H9 (cell line): ENCODE data around the gene DDX46. TPM values are rescaled to one million over a fixed set of nuclear protein-coding genes. Genes with fewer than 3 reads are reported as not detected.

Experiments used
- DNase-seq: peaks from one replicate; pipeline ENCODE4 v3.0.0-alpha.2; 2017
- H2AFZ ChIP-seq: one replicate; pipeline ENCODE4 v1.6.1; 2013; ENCODE audit warnings: mild to moderate bottlenecking, low read length, control low read depth, moderate library complexity
- H2AK5ac ChIP-seq: 2 replicates; pipeline ENCODE4 v1.6.1; 2013; ENCODE audit warnings: low read length, control low read depth, mixed read lengths; ENCODE audit not compliant: insufficient read length
- H2BK120ac ChIP-seq: one replicate; pipeline ENCODE4 v1.6.1; 2013; ENCODE audit warnings: low read depth, mild to moderate bottlenecking, low read length, control low read depth, inconsistent platforms; ENCODE audit not compliant: poor library complexity, severe bottlenecking
- H2BK12ac ChIP-seq: 2 replicates; pipeline ENCODE4 v1.6.1; 2013; ENCODE audit warnings: low read length, control low read depth, mixed read lengths, low read depth; ENCODE audit not compliant: insufficient read length
- H2BK15ac ChIP-seq: 2 replicates; pipeline ENCODE4 v1.6.1; 2013; ENCODE audit warnings: low read depth, low read length, control low read depth
- H2BK20ac ChIP-seq: one replicate; pipeline ENCODE4 v1.6.1; 2013; ENCODE audit warnings: low read depth, mild to moderate bottlenecking, low read length, control low read depth, inconsistent platforms; ENCODE audit not compliant: poor library complexity, severe bottlenecking
- H2BK5ac ChIP-seq: 2 replicates; pipeline ENCODE4 v1.6.1; 2013; ENCODE audit warnings: low read length, control low read depth, mixed read lengths; ENCODE audit not compliant: insufficient read length
- H3K14ac ChIP-seq: 2 replicates; pipeline ENCODE4 v1.6.1; 2013; ENCODE audit warnings: low read length, control low read depth; ENCODE audit not compliant: insufficient read depth
- H3K18ac ChIP-seq: 2 replicates; pipeline ENCODE4 v1.6.1; 2013; ENCODE audit warnings: low read depth, mild to moderate bottlenecking, mixed read lengths, low read length, control low read depth; ENCODE audit not compliant: insufficient read length
- H3K23ac ChIP-seq: 2 replicates; pipeline ENCODE4 v1.6.1; 2013; ENCODE audit warnings: low read length, control low read depth, mixed read lengths, low read depth; ENCODE audit not compliant: insufficient read length
- H3K23me2 ChIP-seq: 2 replicates; pipeline ENCODE4 v1.6.1; 2013; ENCODE audit warnings: low read depth, mild to moderate bottlenecking, mixed read lengths, low read length, control low read depth; ENCODE audit not compliant: insufficient read length, poor library complexity, severe bottlenecking
- H3K27ac ChIP-seq: 2 replicates; pipeline ENCODE4 v1.5.1; 2013; ENCODE audit warnings: low read length, control low read depth, mixed read lengths, low read depth; ENCODE audit not compliant: insufficient read length
- H3K27me3 ChIP-seq: 2 replicates; pipeline ENCODE4 v1.6.1; 2013; ENCODE audit warnings: low read length, control low read depth, inconsistent platforms; ENCODE audit not compliant: insufficient read depth
- H3K4ac ChIP-seq: 2 replicates; pipeline ENCODE4 v1.6.1; 2013; ENCODE audit warnings: low read depth, mild to moderate bottlenecking, control low read depth, inconsistent platforms, low read length, moderate library complexity
- H3K4me1 ChIP-seq: 2 replicates; pipeline ENCODE4 v1.6.1; 2013; ENCODE audit warnings: low read length, control low read depth, inconsistent platforms; ENCODE audit not compliant: insufficient read depth
- H3K4me2 ChIP-seq: 2 replicates; pipeline ENCODE4 v1.6.1; 2013; ENCODE audit warnings: low read length, control low read depth, mixed read lengths; ENCODE audit not compliant: insufficient read length, insufficient read depth
- H3K56ac ChIP-seq: 2 replicates; pipeline ENCODE4 v1.6.1; 2013; ENCODE audit warnings: low read depth, mild to moderate bottlenecking, mixed read lengths, low read length, control low read depth; ENCODE audit not compliant: insufficient read length
- H3K79me1 ChIP-seq: 2 replicates; pipeline ENCODE4 v1.6.1; 2013; ENCODE audit warnings: low read depth, mild to moderate bottlenecking, moderate library complexity, low read length, control low read depth, inconsistent platforms; ENCODE audit not compliant: insufficient read depth, poor library complexity, severe bottlenecking
- H3K79me2 ChIP-seq: 2 replicates; pipeline ENCODE4 v1.6.1; 2013; ENCODE audit warnings: low read length, control low read depth, inconsistent platforms; ENCODE audit not compliant: insufficient read depth
- H3K9ac ChIP-seq: 2 replicates; pipeline ENCODE4 v1.6.1; 2013; ENCODE audit warnings: low read length, control low read depth, mixed read lengths; ENCODE audit not compliant: insufficient read length; ENCODE audit errors: extremely low read depth
- H3K9me3 ChIP-seq: one replicate; pipeline ENCODE4 v1.6.1; 2013; ENCODE audit warnings: low read depth, low read length, inconsistent platforms; ENCODE audit not compliant: control insufficient read depth
- H3T11ph ChIP-seq: one replicate; pipeline ENCODE4 v1.6.1; 2013; ENCODE audit warnings: mild to moderate bottlenecking, low read length, control low read depth, inconsistent platforms
- H4K20me1 ChIP-seq: one replicate; pipeline ENCODE4 v1.6.1; 2013; ENCODE audit not compliant: control insufficient read depth, insufficient read length, insufficient read depth
- H4K5ac ChIP-seq: 2 replicates; pipeline ENCODE4 v1.6.1; 2013; ENCODE audit warnings: low read depth, mild to moderate bottlenecking, mixed read lengths, low read length, control low read depth; ENCODE audit not compliant: insufficient read length
- H4K8ac ChIP-seq: replicated peaks from 2 replicates; pipeline ENCODE4 v1.6.1; 2013; ENCODE audit warnings: low read length, control low read depth, mixed read lengths, low read depth; ENCODE audit not compliant: insufficient read length
- H4K91ac ChIP-seq: 2 replicates; pipeline ENCODE4 v1.6.1; 2013; ENCODE audit warnings: low read depth, mild to moderate bottlenecking, moderate library complexity, mixed read lengths, low read length, control low read depth; ENCODE audit not compliant: insufficient read length
- H3K27ac Mint-ChIP-seq, 3 experiments: 2 replicates in 2 of 3; 3 replicates in 1 of 3; pipeline ENCODE4 v1.8.0; 2020 to 2021; ENCODE audit warnings: mixed read lengths in 3 of 3, mild to moderate bottlenecking in 1 of 3, moderate library complexity in 1 of 3
- H3K27me3 Mint-ChIP-seq: 2 replicates; pipeline ENCODE4 v1.8.0; 2021; ENCODE audit warnings: low read depth, mild to moderate bottlenecking, moderate library complexity, mixed read lengths
- H3K36me3 Mint-ChIP-seq, 3 experiments: 2 replicates in 2 of 3; 3 replicates in 1 of 3; pipeline ENCODE4 v1.8.0; 2020 to 2021; ENCODE audit warnings: low read depth in 3 of 3, mixed read lengths in 3 of 3; ENCODE audit not compliant: insufficient read depth in 1 of 3
- H3K4me1 Mint-ChIP-seq, 2 experiments: 2 replicates each; pipeline ENCODE4 v1.8.0; 2020; ENCODE audit warnings: mixed read lengths in 2 of 2
- H3K4me3 Mint-ChIP-seq, 2 experiments: 2 replicates in 1 of 2; 3 replicates in 1 of 2; pipeline ENCODE4 v1.8.0; 2020 to 2021; ENCODE audit warnings: mild to moderate bottlenecking in 2 of 2, mixed read lengths in 2 of 2, moderate library complexity in 1 of 2
- H3K9me3 Mint-ChIP-seq, 2 experiments: 2 replicates in 1 of 2; 3 replicates in 1 of 2; pipeline ENCODE4 v1.8.0; 2020; ENCODE audit warnings: mild to moderate bottlenecking in 2 of 2, mixed read lengths in 2 of 2, moderate library complexity in 1 of 2
- WGBS: extraction: QIAGEN DNeasy Blood & Tissue Kit; methylation state at CpG from one replicate; pipeline ENCODE4 v1.1.7; 2013; ENCODE audit warnings: missing lambda C conversion rate, low lambda C conversion rate, mixed read lengths; ENCODE audit not compliant: insufficient read length; ENCODE audit errors: extremely low coverage; 5-methylcytosine and 5-hydroxymethylcytosine counted together
- total RNA-seq: library from RNA; stranded (reverse); gene quantifications from 2 replicates; pipeline ENCODE4 v1.2.1, GENCODE V29; 2021
- TF ChIP-seq, protein P1 (sequence below): fragments of 200-600 bp; sonication (generic); conservative IDR thresholded peaks from 3 replicates; pipeline ENCODE4 v1.8.0; 2021; ENCODE audit warnings: antibody characterized with exemption, mild to moderate bottlenecking

Gene DDX46
- total RNA-seq, 1 experiment from 2014 or later, result 90.3 TPM

DNA sequence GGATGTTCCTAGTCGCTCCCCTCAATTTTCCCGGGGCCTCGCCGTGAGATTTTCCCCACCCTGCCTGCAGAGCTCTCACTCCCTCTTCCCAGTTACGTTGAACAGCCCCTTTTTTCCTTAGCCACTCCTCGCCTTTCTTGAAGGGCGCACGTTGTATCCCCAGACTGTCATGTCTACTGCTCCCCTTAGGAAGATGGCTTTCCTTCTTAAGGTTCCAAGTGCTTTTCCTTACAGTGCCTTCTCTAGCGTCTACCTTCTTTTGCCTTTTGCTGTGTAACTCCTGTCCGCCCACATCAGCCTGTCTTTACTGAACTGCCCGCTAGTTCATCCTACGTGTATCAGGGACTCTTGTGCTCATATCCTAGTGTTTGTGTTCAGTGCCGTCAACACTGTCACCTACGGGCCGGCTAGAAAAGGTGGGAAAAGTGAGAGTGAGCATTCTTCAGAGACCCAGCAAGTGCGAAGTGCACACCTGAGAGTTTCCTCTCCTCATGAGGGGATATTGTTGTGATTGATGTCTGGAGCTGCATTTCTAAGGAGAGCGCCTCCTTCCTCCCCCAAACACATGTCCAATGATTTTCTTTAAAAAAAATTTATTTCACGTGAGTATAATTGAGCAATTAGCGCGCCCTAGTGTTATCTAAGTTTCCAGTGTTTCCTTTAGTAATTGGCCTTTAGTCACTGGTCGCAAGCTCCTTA lies 19.5 kb upstream of the DDX46 start:
- DNase-seq, result peak; percentile 55
- no peaks in the 10 kb centered on the region for H3K27me3 Mint-ChIP-seq
- Histone ChIP-seq H4K5ac (no peak overlapping the region), H3K56ac (no peak overlapping the region), H2BK5ac (no peak overlapping the region), H3K14ac (0 out of 2 replicates have a peak overlapping the region, but pooled peaks have one; percentile 13), H3K4ac (no peak overlapping the region), H3K27ac (no peak overlapping the region), H3K79me2 (peaks cover 2% of the 10 kb centered on the region; the same call in 1 of the 2 replicates), H4K91ac (no peak overlapping the region), H2BK120ac (no peak overlapping the region), H3K23ac (no peak overlapping the region), H3K18ac (no peak overlapping the region), H2BK15ac (no peak overlapping the region), H2AK5ac (no peak overlapping the region), H3K9ac (peak overlapping the region; percentile 81), H4K20me1 (no peaks in the 10 kb centered on the region), H3T11ph (no peak overlapping the region), H3K4me1 (no peaks in the 10 kb centered on the region), H3K4me2 (peak overlapping the region; percentile 89), H3K27me3 (no peaks in the 10 kb centered on the region), H4K8ac (no peak overlapping the region), H2AFZ (no peak overlapping the region), H2BK20ac (no peak overlapping the region), H3K23me2 (peaks cover 7% of the 10 kb centered on the region), H2BK12ac (no peak overlapping the region), H3K79me1 (peaks cover 4% of the 10 kb centered on the region), H3K9me3 (no peaks in the 10 kb centered on the region)
- H3K36me3 Mint-ChIP-seq, result peaks cover 13 to 21% (median 16%) of the 10 kb centered on the region in 3 experiments; a peak in 5 of 7 replicates
- H3K27ac Mint-ChIP-seq, result peak overlapping the region; percentile 91 to 99 (median 95)
- peaks cover 14 to 18% of the 10 kb centered on the region in 2 experiments for H3K4me1 Mint-ChIP-seq
- TF ChIP-seq, protein P1, sequence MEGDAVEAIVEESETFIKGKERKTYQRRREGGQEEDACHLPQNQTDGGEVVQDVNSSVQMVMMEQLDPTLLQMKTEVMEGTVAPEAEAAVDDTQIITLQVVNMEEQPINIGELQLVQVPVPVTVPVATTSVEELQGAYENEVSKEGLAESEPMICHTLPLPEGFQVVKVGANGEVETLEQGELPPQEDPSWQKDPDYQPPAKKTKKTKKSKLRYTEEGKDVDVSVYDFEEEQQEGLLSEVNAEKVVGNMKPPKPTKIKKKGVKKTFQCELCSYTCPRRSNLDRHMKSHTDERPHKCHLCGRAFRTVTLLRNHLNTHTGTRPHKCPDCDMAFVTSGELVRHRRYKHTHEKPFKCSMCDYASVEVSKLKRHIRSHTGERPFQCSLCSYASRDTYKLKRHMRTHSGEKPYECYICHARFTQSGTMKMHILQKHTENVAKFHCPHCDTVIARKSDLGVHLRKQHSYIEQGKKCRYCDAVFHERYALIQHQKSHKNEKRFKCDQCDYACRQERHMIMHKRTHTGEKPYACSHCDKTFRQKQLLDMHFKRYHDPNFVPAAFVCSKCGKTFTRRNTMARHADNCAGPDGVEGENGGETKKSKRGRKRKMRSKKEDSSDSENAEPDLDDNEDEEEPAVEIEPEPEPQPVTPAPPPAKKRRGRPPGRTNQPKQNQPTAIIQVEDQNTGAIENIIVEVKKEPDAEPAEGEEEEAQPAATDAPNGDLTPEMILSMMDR, result peak; percentile 30; the same call in 1 of the 3 replicates
- WGBS, result no CpG with 5 or more reads among the region's 21 CpGs
- no peaks in the 10 kb centered on the region for H3K9me3 Mint-ChIP-seq
- peak overlapping the region; percentile 93 to 96 for H3K4me3 Mint-ChIP-seq
